Measurements from ENCODE around the gene LHFPL2.

The LHFPL2 gene

GRCh38 chr5:78594021-78594420 is 54.6 kb downstream of the LHFPL2 start:
- FAIRE-seq, result no peak

- no peak for FAIRE-seq
Measured at GRCh38 chr5:78593465-78593864, 55.1 kb downstream of the LHFPL2 start.

- FAIRE-seq, result no peak
Measured at GRCh38 chr5:78592735-78593386, 55.7 kb downstream of the LHFPL2 start.

GRCh38 chr5:78591972-78592700 is 56.4 kb downstream of the LHFPL2 start:
- FAIRE-seq, result no peak

- FAIRE-seq, result no peak
Measured at GRCh38 chr5:78591138-78591612, 57.4 kb downstream of the LHFPL2 start.

GRCh38 chr5:78589923-78590322 is 58.6 kb downstream of the LHFPL2 start:
- no peak for FAIRE-seq

GRCh38 chr5:78588507-78588906 is 60.1 kb downstream of the LHFPL2 start:
- no peak for FAIRE-seq

GRCh38 chr5:78587775-78588291 is 60.7 kb downstream of the LHFPL2 start:
- no peak for FAIRE-seq

- FAIRE-seq, result no peak
Measured at GRCh38 chr5:78587081-78587774, 61.3 kb downstream of the LHFPL2 start.

- FAIRE-seq, result no peak
Measured at GRCh38 chr5:78586251-78586650, 62.3 kb downstream of the LHFPL2 start.

- FAIRE-seq, result no peak
Measured at GRCh38 chr5:78578015-78578414, 70.6 kb downstream of the LHFPL2 start.

GRCh38 chr5:78577071-78577807 is 71.3 kb downstream of the LHFPL2 start:
- no peak for FAIRE-seq

GRCh38 chr5:78576376-78576775 is 72.2 kb downstream of the LHFPL2 start:
- no peak for FAIRE-seq

- FAIRE-seq, result peak; percentile 62
Measured at GRCh38 chr5:78574731-78575161, 73.8 kb downstream of the LHFPL2 start.

- FAIRE-seq, result no peak
Measured at GRCh38 chr5:78574131-78574673, 74.4 kb downstream of the LHFPL2 start.

- FAIRE-seq, result no peak
Measured at GRCh38 chr5:78573318-78573717, 75.3 kb downstream of the LHFPL2 start.

GRCh38 chr5:78570646-78571045 is 77.9 kb downstream of the LHFPL2 start:
- FAIRE-seq, result no peak

- no peak for FAIRE-seq
Measured at GRCh38 chr5:78569441-78569840, 79.1 kb downstream of the LHFPL2 start.

- FAIRE-seq, result no peak
Measured at GRCh38 chr5:78568676-78569075, 79.9 kb downstream of the LHFPL2 start.

GRCh38 chr5:78568212-78568611 is 80.4 kb downstream of the LHFPL2 start:
- no peak for FAIRE-seq

GRCh38 chr5:78567617-78568016 is 81.0 kb downstream of the LHFPL2 start:
- no peak for FAIRE-seq

GRCh38 chr5:78566747-78567425 is 81.7 kb downstream of the LHFPL2 start:
- no peak for FAIRE-seq

Measured in islet of Langerhans (tissue), 1 donor.